HG02759 (cell line): ENCODE data around the gene ESR1.
"Not testable (repeated sequence)": the region's sequence is repeated elsewhere in the genome, so short reads cannot be mapped to it uniquely, and the experiment has no call there.

ENCODE experiments used
- ATAC-seq: cut with Tn5 transposase; IDR thresholded peaks from one replicate; pipeline ENCODE4 v1.9.1; 2021; ENCODE audit warnings: mild to moderate bottlenecking, moderate library complexity; ENCODE audit not compliant: unreplicated experiment

ESR1 gene

DNA sequence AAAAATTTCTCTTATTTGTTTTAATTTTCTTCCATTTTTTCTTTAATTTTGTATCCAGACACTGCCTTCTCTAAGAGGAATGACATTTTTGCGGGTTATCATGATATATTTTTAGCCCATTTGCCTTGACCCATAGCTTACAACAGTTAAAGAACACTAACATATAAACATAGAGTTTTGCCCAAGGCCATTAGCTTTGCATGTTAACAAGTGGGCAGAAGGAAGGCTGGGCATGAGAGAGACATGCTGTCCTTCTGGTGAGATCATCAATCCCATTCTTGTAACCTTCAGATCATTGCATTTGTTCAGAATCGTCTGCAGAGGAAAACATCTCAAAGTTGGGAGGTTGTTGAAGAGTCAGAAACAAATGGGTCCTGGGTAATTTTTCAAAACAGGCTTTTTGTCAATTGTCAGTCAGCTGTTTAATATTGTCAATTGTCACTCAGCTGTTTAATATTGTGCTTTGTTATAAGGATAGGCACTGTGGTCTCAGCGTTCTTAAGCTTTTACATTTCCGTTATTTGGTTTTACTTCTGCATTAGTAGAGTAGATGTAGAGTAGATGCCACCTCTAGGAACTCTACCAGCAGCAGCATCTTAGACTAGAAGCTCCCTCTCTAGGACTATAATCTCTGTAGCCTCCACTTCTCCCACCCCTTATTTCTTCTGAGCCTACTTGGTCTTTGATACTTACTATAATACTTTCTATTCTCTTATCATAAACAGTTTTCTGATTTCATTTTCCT, 243.1 kb downstream of the ESR1 start:
- no peak for ATAC-seq

DNA sequence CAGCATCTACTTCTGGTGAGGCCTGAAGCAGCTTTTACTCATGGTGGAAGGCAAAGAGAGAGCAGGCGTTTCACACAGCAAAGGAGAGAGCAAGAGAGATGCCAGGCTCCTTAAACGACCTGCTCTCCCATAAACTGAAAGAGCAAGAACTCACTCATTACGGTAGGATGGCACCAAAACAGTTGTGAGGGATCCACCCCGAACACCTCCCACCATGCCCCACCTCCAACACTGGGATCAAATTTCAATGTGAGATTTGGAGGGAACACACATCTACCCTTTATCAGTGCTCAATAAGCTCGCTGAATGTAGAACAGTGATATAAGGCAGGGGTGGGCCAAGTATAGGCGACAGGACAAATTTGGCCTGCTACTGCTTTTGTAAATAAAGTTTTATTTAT, 244.6 kb downstream of the ESR1 start:
- ATAC-seq = no peak

DNA sequence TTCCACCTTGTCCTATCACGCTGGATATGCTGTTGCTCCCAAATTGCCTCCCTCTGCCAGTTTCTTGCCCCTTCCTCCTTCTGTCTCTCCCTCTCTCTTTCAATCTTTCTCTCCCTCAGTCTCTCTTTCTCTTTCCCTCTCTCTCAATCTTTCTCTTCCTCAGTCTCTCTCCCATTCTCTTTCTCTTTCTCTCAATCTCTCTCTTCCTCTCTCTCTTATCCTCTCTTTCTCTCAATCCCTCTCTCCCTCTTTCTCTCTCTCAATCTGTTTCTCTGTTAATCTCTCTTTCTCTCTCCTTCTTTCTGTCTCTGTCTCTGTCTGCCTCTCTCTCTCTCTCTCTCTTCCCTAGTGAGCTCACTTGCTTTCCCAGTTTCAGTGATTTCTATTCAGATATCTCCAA, 245.8 kb downstream of the ESR1 start:
- ATAC-seq = no peak

DNA sequence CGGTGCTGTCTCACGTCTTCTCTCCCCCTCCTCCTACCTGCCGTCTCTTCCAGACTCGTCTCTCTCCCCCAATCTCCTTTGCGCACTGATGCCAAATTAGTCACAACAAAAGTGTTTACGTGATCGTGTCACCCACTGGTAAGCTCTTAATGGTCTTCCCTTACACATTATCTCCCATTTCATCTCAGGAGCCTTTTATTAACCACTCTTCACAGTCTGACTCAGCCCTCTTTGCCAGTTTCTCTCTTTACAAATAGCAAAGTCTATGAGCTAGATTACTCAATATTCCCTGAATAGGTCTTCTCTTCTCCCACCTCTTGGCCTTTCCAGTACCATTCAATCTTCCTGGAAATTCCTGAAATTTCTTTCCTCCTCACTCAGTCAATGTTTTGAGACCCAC, 247.0 kb downstream of the ESR1 start:
- no peak for ATAC-seq

DNA sequence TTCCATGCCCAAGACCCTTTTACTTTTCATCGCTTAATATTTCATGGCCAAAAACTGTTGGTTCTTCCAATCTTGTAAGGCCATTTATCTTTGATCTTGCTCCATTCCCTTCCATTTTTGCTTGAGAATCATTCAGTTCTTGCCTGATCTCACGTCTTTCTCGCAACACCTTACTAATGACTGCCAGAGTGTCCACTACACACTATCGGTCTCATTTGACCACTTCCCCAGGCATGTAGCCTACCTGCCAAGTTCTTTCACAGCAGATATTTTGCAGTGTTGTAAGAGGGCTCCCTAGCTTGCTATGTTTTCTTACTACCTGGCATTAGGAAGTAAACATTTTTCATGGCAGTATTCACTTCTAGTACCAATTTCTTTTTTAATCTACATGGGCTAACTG, 248.0 kb downstream of the ESR1 start:
- ATAC-seq = no peak

DNA sequence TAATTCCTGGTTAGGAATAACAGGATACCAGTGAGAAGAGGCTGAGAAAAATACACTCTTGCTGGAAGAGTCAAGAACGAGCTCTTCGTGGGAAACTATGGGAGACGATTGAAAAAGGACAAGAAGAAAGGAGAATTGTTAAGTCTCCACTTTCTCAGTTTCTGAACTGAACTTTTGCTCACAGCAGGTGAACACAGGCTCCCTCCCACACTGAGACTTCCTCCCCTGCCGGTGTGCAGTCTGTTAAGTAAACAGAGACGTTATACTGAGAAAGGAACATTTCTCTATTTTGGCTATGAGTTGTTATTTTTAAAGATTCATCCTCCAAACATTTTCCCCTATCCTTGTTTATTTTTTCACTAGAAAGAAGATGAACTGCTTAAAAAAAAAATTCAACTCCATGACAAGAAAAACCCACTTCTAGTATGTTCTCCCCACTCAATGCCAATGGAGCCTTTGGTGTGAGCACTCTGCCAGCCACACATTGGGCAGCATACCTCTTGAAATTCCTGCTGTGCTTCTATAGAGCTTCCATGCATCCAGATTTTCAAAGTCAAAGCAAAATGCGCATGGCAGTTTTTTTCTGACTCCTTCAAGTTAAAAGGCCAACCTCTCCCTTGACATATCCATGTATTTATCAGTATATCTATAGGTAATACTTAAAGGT, 250.5 kb downstream of the ESR1 start:
- no peak for ATAC-seq

DNA sequence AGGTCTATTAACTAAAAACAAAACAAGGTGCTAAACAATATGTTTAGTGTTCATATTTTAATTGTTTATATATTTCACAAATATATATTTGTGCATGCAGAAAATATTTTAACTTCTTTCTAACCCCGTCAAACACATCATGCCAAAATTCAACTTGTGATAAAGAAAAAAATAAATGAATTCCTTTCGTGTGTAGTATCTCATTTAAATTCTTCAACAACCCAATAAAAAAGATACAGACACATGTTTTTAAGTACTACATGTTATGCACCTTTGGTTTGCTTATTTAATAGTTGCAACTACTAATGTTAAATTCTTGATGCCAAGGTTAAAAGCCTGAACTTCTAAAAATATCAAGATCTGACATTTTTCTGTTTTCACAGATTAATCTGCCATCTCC, 252.4 kb downstream of the ESR1 start:
- no peak for ATAC-seq

DNA sequence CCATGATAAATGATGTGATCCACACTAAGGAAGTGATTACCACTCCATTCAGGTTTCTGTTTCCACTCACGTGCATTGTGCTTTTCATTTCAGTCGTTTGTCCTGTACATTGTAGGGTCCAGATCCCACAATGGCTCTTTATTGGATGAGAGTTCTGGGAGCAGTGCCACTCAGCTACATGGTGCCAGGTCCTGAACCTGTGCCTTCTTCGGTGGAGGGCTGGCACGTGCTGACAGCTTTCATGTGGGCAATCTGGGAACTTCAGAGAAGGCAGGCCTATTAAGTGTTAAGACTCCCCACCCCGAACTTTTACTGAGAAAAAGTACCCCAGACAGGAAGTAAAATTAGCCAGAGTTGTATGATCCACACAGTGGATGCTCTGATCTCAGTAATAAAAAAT, 255.0 kb downstream of the ESR1 start:
- no peak for ATAC-seq

DNA sequence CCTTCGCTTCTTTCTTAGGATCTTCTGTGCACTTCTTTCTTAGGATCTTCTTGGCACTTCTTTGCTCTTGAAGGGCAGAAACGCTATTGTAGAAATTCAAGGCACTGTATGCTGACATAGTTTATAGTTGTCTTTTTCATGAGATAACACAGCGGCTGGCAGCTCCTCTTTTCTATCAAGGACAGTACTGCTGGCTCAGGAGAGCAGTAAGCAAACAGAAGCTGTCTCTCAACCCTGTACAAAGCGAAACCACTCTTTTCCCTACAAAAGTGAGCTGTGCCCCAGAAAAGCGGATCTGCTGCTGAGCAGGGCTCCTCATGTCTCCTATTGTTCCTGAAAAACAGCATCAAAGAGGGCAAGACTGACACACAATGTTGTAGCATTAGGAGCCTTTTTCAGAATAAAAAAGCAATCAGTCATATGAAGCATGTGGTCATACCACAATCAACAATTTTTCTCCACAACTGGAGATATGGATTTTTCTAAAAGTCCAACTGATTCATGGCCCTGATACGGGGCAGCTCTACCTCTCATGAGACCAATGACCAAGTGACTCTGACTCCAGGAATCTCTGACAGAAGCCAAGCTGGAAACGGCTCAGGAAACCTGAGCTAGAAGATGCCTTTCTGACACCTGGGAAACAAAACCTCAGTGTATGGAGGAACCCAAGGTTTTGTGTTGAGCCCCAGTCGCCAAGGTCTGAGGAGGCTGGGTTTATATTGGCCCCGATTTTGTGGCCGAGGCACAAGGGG, 255.9 kb downstream of the ESR1 start:
- ATAC-seq = no peak

DNA sequence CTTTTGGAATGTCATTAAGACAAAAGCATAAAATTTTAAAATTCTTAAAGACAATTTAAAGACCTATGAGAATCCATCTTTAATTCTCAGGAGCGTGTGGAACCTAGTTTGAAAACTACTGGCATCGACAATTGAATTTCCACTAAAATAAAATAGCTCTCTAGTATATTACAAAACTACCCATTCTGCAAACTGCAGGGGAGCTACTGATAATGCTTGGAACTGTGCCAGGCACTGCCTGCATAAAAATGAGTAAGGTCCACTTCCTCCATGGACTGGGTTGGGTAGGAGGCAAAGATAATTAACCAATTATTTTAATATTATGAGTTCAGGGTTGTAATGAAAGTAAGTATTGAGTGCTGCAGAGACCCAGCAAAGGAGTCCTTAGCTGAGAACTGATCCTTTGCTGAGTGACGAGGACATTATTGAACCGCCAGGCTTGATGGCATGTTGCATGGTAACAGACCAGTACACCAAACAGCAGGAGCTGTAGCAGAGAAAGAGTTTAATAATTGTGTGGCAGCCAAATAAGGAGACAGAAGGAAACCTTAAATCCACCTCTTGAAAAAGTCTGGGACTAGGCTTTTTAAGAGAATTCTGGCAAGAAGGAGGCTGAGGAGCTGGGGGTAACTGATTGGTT, 261.3 kb downstream of the ESR1 start:
- ATAC-seq = no peak

DNA sequence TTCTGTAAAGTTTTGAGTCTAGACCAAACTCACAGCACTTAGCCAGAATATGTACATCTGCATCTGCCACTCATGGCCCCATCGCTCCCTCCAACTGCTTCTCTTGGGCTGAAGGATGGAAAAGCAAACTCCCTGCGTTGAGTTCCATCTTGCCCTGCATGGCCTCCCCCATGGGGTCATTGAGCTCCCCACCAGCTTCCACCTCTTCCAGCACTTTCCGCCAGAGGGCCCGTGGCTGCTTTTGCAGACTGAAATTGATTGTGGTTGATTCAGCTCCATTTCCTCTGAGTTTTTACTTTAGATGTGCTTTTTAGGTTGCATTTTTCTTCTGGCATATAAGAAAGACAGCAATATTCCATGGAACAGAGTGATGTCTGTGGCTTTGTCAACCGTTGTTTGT, 263.1 kb downstream of the ESR1 start:
- no peak for ATAC-seq

DNA sequence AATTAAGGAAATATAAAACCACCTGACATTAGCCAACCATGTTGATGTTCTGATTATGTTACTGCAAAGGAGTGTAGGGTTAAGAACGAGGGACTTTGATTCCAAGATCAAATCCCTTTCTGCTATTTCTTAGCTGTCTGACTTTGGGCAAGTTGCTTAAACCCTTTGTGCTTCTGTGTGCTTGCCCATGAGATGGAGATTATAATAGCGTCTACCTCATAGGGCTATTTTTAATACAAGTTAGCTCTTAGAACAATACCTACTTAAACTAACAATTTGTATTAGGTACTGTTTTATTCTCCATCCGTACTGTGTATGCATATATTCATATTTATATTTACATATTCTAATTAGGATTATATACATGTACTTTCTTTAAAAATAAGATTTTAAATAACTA, 263.8 kb downstream of the ESR1 start:
- ATAC-seq = no peak

DNA sequence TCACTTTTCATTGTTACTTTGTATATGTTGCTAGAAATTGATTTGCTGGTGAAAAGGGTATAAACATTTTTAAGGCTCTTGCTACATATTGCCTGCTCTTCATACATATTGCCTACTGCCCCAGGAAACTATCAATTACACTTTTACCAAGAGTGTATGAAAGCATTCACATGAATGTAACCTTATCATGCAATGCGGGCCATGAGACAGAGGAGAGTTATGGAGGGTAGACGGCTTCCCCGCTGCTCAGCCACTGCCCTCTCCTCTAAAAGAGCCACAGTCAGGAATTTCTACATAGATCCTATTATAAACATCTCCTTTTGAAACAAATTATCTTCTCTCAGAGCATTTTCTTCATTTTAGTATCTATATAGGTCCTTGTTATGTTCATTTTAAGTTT, 264.4 kb downstream of the ESR1 start:
- no peak for ATAC-seq

DNA sequence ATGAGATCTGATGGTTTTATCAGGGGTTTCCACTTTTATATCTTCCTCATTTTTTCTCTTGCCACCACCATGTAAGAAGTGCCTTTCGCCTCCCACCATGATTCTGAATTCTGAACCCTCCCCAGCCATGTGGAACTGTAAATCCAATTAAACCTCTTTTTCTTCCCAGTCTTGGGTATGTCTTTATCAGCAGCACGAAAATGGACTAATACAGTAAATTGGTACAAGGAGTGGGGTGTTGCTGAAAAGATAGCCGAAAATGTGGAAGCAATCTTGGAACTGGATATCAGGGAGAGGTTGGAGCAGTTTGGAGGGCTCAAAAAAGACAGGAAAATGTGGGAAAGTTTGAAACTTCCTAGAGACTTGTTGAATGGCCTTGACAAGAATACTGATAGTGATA, 268.8 kb downstream of the ESR1 start:
- ATAC-seq = not testable (repeated sequence)

DNA sequence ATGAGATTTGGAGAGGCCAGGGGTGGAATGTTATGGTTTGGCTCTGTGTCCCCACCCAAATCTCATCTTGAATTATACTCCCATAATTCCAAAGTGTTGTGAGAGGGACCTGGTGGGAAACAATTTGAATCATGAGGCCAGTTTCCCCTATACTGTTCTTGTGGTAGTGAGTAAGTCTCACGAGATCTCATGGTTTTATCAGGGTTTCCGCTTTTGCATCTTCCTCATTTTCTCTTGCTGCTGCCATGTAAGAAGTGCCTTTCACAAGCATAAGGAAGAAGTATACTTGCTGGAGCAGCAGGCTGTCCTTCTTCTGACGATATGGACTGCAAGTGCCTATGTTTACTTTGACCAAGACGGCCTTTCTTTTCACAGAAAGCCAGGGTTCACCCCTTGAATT, 270.5 kb downstream of the ESR1 start:
- ATAC-seq = no peak

DNA sequence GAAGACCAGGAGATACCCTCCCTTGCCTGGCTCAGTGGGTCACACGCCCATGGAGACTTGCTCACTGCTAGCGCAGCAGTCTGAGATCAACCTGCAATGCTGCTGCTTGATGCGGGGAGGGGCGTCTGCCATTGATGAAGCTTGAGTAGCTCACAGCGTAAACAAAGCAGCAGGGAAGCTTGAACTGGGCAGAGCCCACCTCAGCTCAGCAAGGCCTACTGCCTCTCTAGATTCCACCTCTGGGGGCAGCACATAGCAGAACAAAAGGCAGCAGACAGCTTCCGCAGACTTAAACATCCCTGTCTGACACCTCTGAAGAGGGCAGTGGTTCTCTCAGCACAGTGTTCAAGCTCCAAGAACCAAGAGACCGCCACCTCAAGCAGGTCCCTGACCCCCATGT, 271.3 kb downstream of the ESR1 start:
- no peak for ATAC-seq

DNA sequence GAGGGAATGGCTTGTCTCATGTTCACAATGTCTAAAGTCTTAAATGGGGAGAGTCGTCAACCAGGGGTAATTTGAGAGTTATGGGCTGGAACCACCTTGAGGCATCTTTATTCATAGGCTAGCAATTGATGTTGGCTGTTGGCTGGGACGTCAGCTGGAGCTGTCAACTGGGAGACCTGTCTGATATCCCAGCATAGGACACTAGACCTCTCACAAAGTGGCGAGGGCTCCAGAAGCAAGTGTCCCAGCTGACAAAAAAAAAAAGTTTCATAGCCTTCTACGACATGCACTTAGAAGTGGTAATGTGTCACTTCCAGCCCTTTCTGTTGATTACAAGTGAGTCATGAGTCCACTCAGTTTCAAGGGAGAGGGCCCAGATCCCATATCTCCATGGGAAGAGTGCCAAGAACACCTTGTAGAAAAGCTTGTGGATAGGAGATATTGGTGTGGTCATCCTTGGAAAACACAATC, 278.0 kb downstream of the ESR1 start:
- ATAC-seq = no peak

DNA sequence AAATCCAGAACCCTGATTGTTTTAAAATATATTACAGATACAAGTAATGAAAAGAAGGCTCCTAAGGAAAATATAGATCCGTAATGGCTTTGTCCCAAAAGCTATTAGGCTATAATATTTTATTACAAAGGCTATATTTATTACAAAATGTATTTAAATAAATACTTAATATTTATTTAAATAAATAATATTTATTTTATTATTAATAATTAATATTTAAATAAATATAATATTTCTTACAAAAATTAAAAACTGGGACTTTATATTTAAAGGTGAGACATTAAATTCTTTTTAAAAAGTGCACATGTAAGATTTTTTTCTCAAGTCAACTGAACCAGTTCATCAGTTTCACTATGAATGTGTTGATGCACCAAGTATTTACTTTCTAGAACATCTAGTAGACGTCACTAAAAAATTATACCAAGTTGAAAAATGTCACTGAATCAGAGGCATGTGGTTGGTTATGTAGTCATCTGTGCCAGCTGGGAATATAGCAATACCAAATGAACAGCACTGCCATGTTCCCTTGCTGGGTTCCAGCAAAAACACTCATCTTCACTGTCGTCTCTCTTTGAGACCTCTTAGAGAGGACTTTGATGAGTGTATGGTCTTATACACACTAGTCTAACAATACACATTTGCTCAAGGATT, 278.9 kb downstream of the ESR1 start:
- ATAC-seq = no peak

DNA sequence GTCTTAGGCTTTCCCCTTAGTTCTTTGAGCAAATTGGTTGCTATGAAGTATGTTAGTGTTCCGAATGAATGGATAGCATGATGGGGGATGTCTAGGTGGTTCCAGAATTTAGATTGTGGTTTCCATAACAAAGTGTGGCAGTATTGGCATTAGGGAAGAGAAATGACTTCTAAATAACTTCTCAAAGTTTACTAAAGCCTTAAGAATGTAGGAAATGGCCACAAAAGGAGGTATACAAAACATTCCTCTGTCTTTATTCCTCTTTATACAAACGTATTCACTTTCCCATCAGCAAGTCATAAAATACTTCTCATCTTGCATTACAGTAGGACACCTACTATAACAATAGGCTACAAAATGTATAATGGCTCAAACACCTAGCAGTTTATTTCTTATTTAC, 279.6 kb downstream of the ESR1 start:
- no peak for ATAC-seq

DNA sequence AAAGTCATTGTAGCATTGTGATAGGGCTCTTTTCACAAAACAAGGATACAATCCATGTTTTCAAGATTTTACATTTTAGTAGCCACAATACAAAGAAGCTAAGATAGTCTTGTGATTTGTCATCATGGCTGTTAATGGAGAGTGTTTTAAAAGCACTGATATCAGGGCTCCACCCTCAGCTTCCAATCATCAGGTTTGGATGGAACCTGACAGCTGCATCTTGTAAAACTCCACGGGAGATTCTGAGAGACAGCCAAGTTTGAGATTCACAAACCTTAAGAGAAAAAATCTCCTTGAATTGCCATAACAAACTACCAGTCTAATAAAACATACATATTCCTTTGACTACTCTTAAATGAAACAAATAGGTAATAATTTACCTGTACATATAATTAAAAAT, 280.2 kb downstream of the ESR1 start:
- no peak for ATAC-seq

DNA sequence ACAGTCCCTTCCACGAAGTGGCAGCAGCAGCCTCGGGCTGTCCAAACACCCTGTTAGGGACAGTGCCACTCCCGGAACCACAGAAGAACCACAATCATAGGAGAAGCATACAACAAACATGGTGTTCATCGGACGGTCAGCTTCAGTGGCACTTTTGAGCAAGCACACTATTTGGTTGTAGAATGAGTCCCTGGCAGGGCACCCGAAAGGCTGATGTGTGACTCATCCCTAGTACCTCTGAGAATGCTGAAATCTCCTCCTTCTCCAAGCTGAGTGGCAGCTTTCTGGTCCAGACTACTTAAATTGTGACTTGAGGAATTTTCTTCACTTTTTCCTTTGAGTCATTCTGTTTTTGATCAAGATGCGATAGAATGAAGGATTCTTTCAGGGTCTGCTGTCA, 282.5 kb downstream of the ESR1 start:
- ATAC-seq = no peak
